ENCODE data around the gene ADAMTSL3.
A peak's percentile ranks its signal among the peaks of the same experiment; 100 is the strongest.

The ADAMTSL3 gene

GRCh38 chr15:83653639-83654378, at the start of gene ADAMTSL3:
Gene ADAMTSL3, plus strand, starts transcription at chr15:83654123. Its CDS starts 1,639 bp downstream, at chr15:83655762.
- no peak for DNase-seq

- DNase-seq, result no peak
Observed at GRCh38 chr15:83604549-83604948, 49.4 kb upstream of the ADAMTSL3 start.

DNA sequence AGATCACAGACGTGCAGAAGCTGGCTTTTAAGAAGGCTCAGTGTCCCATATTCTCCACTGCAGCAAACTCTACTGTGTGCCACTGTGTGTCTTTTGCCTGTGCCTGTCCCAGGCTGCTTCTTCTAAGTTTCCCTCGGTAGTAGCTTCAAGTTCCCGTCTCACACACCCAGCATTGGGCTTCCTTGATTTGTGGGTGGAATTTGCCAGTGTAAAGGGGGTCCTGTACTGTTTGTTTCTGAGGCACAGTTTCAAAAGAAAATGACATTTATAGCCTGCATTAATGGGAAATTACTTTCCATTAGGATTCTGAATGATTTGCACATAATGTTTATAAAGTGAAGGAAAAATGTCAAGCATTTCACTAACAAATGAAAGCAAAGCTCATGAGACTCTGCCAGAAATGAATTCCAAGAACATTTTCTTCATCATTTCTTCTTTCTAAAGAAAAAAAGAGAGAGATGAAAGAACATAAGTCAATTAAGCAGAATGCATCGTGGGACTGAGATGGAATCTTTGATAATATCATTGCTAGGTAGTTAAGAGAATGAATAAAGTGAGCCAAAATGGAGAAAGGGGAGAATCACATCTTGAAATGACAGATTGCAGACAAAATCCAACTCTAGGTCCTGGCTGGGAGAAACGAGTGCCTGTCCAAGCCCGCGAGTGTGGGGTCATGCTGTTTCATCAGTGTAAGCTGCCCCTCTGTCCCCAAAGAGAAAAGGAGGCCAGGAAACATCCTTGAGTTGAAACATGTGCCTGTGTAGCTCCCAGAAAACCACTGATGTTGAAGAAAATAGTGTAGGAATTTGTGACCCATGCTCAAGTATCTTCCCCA, 48.6 kb upstream of the ADAMTSL3 start:
- DNase-seq, result no peak

DNA sequence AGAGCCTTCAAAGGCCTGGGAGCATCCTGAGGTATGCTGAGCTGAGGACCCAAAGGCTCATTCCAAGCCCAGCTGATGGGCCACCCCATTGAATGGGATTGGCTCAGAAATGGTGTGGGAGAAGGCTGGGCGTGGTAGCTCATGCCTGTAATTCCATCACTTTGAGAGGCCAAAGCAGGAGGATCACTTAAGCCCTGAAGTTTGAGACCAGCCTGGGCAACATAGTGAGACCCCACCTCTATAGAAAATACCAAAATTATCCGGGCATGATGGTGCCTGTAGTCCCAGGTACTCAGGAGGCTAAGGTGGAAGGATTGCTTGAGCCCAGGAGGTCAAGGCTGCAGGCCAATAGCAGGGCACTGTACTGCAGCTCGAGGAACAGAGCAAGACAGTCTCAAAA, 43.8 kb upstream of the ADAMTSL3 start:
- DNase-seq, result no peak

GRCh38 chr15:83610901-83611685, 42.8 kb upstream of the ADAMTSL3 start:
- DNase-seq, result no peak

- DNase-seq, result no peak
Observed at GRCh38 chr15:83612226-83612625, 41.7 kb upstream of the ADAMTSL3 start.

DNA sequence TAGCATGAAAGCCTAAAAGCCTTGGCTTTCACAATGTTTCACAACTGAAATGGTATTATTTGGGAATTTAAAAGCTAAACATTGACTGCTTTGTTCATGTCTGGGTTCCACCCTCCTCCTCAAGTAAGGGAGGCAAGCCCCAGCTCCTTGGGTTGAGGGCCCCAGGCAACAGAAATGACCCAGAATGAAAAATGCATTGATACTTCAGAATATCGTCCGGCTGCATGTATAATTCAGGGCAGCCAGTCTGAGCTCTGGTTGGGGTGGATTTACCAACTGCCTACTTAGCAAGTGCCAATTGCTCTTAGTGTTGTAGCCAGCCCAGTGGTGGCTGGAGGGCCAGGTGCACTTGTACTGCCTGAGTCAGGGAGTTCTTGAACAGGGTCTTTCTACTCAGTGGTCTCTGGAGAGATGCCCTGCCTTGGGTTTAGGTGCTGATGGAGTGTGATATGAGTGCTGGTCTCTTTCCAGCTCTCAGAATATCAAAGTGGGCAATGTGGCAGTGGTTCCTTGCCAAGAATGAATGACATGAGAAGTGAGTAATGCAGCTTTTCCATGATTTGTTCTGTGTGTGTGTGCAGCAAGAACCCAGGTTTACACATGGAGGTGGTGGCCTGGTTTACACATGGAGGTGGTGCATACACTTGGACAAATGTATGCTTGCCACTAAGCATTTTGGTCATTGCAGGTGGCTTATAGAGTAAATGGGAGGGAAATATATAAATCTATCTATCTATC, 40.9 kb upstream of the ADAMTSL3 start:
- no peak for DNase-seq

- no peak for DNase-seq
Observed at GRCh38 chr15:83613714-83614113, 40.2 kb upstream of the ADAMTSL3 start.

DNA sequence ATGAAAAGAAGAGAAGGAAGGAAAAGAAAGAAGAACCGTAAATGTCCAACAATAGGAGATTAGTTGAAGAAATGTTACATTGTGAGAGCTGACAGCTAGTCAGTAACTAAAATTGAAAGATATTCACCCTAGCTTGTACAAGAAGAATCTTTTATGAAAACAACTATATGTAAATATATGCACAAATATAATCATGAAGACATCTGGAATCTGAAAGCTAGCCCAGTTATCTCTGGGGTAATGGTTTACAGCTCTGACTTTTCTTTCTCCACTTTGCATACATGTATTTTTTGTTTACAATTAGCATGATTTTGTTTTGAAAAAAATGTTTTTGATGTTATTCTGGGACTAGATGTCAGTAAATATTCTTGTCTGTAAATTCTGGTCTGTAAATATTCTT, 37.1 kb upstream of the ADAMTSL3 start:
- DNase-seq, result no peak

DNA sequence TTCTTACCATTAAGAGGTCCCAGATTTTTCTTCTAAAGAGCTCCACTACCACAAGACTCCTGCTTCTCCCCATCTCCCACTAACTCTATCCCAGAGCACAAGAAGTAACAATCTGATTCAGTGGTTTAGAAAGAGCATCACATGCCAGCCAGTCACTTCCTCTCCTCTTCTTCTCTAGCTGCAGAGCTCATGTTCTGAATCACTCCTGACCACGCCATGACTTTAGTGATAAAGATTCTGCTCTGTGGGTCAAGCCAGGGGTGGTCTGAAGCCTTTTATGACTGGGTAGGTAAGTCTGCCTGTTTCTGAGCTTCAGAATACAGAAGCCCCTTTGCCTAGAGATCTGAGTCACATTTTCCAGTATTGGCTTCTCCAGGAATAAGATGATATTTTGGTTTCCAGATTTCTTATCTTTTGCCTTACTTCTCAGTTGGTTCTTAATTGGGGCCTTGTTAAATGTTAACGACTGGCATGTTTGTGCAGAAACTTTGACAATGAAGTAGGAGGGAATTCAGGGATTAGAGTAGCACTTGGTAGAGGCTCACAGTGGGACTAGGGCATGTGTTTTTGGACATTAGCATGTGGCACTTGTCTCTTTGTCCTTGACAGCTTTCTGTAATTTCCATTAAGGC, 27.6 kb upstream of the ADAMTSL3 start:
- DNase-seq, result peak; percentile 6

DNA sequence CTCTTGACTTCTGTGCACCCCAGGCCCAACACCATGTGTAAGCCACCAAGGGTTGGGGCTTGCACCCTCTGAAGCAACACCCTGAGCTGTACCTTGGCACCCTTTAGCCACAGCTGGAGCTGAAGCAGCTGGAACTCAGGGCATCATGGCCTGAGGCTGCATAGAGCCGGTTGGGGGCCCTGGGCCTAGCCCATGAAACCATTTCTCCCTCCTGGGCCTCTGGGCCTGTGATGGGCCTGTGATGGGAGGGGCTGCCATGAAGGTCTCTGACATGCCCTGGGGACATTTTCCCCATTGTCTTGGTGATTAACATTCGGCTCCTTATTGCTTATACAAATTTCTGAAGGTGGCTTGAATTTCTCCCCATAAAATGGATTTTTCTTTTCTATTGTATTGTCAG, 22.4 kb upstream of the ADAMTSL3 start:
- DNase-seq, result no peak

GRCh38 chr15:83643201-83643600, 10.7 kb upstream of the ADAMTSL3 start:
- no peak for DNase-seq

DNA sequence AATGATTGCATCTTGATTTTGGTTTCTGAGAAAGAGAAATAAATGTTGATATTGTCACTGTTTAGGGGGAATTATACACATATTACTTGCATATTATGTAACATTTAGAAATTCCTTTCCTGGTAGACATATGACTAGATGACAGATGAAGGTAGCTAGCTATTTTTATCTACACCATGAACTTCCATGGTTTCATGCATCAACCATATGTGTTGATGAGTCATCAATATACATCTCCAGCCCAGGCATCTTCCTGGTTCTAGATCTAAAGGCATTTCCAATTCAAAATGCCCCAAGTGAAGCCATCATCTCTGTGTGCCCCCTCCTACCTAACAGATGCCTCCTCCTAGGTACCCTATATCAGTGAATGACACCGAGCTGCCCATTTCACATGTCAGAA, 9.5 kb upstream of the ADAMTSL3 start:
- no peak for DNase-seq

DNA sequence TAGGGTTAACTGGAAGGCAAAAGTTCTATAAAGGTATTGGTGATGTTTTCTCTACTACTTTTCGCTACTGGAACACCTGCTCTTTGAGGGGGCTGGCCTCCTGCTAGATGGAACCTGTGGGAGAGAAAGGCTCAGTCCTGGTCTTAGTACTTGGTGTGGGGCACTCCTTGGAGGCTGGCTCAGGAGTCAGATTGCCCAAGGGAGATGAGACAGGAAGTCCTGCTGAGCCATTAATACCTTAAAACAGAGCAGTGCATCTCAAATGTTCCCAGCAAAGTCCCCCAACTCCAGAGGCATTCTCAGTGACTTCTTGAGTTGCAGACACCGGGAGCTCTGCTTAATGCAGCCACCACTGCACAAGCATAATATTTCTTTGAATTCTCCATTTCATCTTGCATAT, 3.1 kb upstream of the ADAMTSL3 start:
- no peak for DNase-seq

DNA sequence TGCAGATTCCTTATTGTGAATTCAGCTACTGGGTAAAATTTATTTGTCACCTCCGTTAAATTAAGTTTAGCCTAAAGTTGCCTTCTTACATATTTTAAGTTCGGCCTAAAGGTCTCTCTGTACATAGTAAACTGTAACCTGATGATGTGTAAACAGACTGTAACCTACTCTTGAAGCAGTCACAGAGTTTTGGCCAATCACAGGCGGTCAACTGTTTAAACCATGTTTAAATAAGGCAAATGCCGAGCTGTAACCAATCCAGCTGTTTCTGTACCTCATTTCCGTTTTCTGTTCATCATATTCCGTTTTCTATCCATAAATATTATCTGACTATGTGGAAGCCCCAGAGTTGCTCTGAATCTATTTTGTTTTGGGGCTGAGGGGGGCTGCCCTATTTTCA, 2.4 kb upstream of the ADAMTSL3 start:
- no peak for DNase-seq

DNA sequence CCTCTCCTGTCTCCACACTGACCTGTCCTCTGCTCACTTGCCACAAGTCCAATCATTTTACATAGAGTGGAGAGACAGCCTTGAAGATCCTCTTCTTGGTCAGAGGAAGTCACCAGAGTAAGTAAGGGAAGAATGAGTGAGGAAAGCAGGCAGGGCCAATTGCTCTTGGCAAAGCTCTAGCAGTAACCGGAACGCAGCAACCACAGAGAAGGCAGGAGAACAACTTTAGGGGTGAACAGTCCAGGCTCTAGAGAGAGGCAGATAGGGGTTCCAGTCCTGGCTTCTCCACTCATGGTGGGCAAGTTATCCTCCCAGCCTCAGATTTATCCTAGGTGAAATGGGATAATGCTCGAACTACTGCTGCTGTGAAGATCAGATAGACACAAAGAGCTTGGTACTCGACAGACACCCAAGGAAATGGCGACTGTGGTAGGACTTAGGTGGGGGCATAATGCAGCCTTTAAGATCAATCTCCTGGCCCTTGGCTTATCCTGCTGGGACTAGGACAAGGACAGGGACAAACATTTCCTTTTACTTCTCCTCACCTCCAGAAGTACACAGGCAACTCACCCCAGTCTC, 1.2 kb upstream of the ADAMTSL3 start:
- DNase-seq, result no peak

GRCh38 chr15:83653288-83653638, 660 bp upstream of the ADAMTSL3 start:
- DNase-seq, result no peak

DNA sequence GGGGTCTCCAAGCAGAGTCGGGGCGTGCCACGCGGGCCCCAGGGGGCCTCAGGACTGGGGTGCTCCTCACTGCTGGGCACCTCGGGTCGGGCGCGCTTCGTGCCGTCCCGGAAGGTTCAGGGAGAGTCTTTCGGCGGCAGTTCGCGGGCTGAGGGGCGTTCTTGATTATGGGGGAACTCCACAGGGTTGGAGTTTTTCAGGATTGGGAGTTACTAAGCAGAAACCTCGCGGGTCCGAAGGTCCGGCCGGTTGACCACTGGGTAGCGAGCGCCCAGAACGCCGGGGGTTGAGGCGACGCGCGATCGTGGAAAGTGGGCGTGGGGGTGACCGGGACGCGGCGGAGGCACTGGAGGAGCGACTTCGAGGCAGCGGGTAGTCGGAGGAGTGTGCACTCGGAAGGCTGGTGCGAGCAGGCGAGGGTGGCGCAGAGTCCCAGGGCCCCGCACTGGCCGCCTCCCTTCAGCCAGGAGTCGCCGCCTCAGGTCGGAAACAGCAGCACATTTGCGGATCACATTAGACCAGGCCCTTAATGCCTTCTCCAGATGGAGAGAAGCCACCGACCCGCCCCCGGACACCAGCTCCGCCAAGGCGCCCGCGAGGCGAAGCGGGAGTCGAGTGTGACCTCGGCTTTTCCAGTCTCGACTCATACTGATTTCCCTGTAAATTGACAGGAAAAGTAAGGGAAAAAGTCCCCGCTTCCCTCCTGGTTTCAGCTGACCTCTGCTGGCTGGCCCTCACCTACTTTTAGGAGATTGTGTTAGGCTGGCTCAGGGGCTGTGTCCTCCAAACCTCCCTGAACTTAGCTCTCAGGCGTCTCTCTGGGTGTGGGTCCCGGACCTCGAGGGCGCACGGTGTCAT, 685 bp downstream of the ADAMTSL3 start:
- DNase-seq, result no peak

DNA sequence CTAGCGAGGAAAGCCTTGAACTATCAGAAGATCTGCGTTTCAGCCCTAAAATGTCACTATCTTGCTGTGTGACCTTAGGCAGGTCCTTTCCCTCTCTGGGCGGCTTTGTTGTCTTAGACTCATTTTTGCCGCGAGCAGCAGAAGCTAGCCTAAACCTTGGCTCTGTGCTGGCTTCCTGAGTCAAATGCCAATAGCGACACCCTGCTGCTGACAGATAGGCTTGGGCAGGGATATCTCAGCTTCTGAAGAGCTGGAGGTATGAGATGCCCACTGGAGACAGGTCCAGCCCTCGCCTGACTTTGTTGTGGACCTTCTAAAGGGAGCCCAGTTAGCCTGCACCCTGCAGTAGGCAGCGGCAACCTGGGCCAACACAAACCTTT, 1.3 kb downstream of the ADAMTSL3 start:
- no peak for DNase-seq

GRCh38 chr15:83656192-83656591, 2.3 kb downstream of the ADAMTSL3 start:
- DNase-seq, result no peak

GRCh38 chr15:83656943-83657528, 3.1 kb downstream of the ADAMTSL3 start:
- DNase-seq, result no peak
